Measurements from ENCODE around the gene KIF16B.

The KIF16B gene

GRCh38 chr20:16427571-16427970, 145.7 kb downstream of the KIF16B start:
- no peak for DNase-seq

- no peak for DNase-seq
These were observed 148.5 kb downstream of the KIF16B start for GRCh38 chr20:16424780-16425179.

GRCh38 chr20:16423311-16424212, 149.7 kb downstream of the KIF16B start:
- no peak for DNase-seq

DNA sequence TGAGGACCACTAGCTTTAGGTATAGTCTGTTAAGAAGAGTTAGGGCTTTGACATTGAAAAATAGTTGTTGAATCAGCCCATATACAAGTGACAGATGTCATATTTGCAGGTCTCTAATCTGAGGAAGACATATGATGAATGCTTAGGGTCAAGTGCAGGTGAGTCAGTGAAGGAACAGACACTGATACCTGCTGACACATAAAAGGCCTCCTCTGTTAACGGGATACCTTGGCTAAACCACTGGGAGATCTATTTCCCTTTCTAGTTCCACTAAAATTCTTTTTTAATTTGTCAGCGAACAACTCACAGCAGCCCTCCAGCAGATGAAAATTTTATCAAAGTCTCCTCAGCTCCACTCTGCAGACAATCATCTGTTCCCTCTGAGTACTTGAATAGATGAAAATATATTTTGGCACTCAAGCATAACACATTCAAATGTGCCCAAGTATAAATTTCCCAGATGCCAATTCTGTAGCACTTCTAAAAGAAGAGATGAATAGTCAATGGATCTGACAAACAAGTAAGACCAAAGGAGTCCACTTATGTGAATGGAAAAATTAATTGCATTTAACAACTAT, 154.0 kb downstream of the KIF16B start:
- no peak for DNase-seq

DNA sequence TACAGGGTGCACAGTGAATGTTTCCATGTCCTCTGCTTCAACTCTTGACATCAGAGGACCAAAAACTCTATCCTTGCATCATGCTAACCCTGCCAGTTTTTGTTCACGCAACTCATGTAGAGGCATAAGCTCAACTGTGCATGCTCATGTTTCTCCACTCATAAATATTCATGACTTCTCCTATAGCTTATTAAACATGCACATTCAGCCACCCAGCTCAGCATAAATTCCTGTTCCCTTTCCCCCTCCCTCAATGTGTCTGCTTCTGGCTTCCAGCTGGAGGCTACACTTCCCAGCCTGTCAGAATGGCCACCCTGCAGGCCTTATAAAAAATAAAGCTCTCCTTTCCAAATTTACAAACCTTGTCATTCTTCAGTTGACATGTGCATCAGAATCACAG, 154.6 kb downstream of the KIF16B start:
- DNase-seq = no peak

- no peak for DNase-seq
These were observed 156.2 kb downstream of the KIF16B start for GRCh38 chr20:16417001-16417400.

- DNase-seq = no peak
These were observed 157.9 kb downstream of the KIF16B start for GRCh38 chr20:16415071-16416053.

GRCh38 chr20:16412906-16413305, 160.3 kb downstream of the KIF16B start:
- DNase-seq = no peak

GRCh38 chr20:16411361-16411760, 161.9 kb downstream of the KIF16B start:
- DNase-seq = no peak

GRCh38 chr20:16410626-16411025, 162.6 kb downstream of the KIF16B start:
- DNase-seq = no peak

DNA sequence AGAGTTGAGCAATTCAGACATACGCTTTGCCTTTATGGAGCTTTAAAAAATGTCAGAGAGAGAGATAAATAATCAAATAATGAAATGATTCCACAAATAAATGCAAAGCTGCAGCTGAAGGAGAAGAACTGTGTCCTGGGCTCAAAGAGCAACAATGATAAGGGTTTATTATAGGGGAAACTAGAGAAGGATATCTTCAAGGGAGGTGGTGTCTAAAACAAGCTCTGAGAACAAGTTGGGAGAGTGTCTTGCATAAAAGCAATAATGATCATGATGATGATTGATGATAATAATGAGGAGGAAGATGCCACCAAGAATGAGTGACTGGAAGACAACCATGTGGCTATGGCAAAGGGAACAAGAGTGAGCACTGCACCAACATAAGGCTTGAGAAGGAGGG, 164.3 kb downstream of the KIF16B start:
- DNase-seq = no peak

DNA sequence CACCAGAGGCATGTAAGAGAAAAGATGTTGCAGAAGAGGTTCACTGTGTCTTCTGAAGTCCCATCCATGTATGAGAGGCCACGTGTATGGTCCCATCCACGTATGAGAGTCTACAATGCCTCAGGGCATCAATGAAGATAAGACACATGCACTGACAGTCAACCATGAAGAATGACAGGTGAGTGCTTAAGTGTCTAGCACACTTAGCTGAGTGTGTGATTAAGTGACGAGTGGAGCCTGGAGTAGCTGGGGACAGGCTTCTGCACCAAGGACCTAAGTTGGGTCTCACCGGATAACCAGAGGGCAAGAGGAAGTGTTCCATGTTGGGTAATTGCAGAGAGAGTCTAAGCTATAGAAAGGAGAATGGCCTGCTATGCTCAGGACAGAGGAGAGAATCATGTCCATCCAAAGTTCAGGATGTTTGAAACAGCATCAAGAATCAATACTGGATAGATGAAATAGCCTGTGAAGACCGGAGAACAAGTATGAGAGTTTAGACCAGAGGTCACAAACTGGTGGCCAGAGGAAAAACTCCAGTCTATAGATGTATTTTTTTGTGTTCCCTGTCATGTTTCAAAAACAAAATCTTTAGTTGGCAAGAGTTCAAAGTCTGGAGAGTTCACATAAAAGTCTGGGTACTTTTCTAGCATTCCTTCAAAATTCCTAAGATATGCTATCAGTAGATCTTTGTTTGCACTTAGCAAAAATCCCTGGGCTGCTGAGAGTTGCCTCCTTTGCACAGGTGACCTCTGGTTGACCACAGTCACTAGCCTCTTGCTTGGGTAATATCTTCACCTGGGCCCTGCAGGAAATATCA, 165.8 kb downstream of the KIF16B start:
- no peak for DNase-seq

DNA sequence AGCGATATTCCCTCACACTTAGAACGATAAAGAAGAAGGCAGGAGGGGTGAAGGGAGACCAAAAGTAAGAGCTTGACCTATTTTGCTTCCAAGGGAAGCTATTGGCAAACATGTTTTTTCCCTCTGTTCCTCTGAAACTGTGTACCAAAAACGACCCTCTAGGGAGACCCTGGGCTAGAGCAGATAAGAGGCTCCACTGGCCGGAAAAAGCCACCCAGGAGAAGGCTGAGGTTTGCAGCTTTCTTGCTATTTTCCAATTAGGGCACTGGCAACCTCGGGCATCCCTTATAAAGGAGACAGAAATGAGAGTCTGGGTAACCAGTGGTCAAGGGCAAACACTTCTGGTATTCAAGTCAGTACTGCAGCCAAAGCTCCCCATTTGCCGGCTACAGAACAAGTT, 168.0 kb downstream of the KIF16B start:
- DNase-seq = no peak

GRCh38 chr20:16404640-16405039, 168.6 kb downstream of the KIF16B start:
- no peak for DNase-seq

GRCh38 chr20:16404171-16404570, 169.1 kb downstream of the KIF16B start:
- DNase-seq = no peak

- DNase-seq = no peak
These were observed 173.0 kb downstream of the KIF16B start for GRCh38 chr20:16400234-16400633.

DNA sequence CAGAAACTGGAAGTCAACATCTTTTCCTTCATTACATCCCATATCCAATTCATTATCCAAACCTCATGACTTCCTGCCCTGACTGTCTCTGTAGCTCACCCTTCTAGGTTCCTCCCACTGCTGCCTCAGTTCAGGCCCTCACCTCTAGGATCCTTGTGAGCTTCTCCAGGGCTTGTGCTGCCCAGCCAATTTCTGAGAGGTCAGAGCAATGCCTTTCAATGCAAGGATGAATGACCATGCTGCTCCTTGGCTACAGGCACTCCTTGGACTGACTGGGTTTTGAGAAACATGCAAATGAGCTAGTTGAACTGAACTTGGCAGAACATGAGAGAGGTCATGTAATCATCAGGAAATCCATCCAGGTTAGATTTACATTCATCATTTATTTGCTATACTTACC, 173.4 kb downstream of the KIF16B start:
- no peak for DNase-seq

GRCh38 chr20:16397086-16397485, 176.2 kb downstream of the KIF16B start:
- no peak for DNase-seq

DNA sequence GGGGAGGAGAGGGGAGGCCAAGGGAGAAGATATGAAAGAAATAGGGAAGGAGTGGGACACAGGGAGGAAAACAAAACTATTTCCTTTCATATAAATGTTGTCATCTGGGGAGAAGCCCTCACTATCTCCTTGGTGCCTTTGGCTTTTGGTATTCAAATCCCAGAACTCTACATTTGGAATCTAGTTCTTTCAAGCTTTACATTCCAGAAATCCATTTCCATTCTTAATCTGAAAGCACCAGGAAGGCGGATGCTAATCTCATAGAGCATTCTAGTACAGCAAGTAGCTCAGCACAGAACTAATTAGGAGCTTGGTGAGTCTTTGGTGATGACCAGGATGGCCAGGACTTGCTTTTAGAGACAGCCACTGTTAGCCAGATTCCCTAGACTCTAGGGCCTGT, 177.9 kb downstream of the KIF16B start:
- no peak for DNase-seq

DNA sequence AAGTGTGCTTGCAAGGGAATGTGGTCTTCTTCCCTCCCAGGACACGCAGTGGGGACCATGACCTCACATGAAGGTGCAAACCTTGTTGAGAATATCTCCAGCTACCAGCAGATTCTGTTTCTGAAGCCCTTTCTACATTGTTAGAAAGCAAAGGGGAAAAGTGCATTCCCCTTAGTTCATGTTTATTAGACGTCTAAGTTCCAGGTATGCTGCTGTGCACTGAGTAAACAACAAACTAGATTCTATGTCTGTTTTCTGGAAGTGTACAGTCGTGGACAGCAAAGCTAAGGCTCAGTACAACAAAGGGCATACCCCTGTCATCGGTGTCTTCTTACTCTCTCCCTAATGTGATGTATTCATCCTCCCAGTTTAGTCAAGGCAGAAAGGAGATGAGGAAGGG, 178.5 kb downstream of the KIF16B start:
- no peak for DNase-seq

- DNase-seq = no peak
These were observed 179.4 kb downstream of the KIF16B start for GRCh38 chr20:16393836-16394235.

GRCh38 chr20:16393297-16393696, 180.0 kb downstream of the KIF16B start:
- no peak for DNase-seq
